HEK293 (cell line): ENCODE measurements around the gene ASB17.

ENCODE experiments used
- CTCF ChIA-PET: fragments of 350-600 bp; formaldehyde crosslinking; extraction: SDS; loops from one replicate; lab custom pipeline; 2021; ENCODE audit warnings: antibody characterized with exemption; lab: Yijun Ruan, JAX
- POLR2A ChIA-PET: fragments of 300-600 bp; formaldehyde crosslinking; extraction: SDS; loops from one replicate; lab custom pipeline; 2020; ENCODE audit warnings: antibody characterized with exemption, inconsistent platforms; lab: Yijun Ruan, JAX
- H3K27ac ChIP-seq: fragments of 200-500 bp; sonication (Bioruptor generic); 2 replicates; pipeline ENCODE4 v1.5.1; 2014; ENCODE audit warnings: low read depth, low read length, control low read depth, inconsistent platforms; ENCODE audit errors: extremely low read depth
- H3K36me3 ChIP-seq, 2 experiments: fragments of 200-500 bp in 1 of 2; sonication (Bioruptor generic) in 1 of 2; 1 replicate in 1 of 2; 2 replicates in 1 of 2; pipeline ENCODE4 v1.5.1; 2014 to 2017; ENCODE audit warnings: inconsistent platforms in 2 of 2, low read length in 2 of 2; ENCODE audit not compliant: control insufficient read depth in 2 of 2, insufficient read depth in 1 of 2
- H3K4me1 ChIP-seq: fragments of 200-500 bp; sonication (Bioruptor generic); 2 replicates; pipeline ENCODE4 v1.5.1; 2014; ENCODE audit warnings: mild to moderate bottlenecking, low read length, inconsistent platforms; ENCODE audit not compliant: control insufficient read depth, insufficient read depth
- H3K4me3 ChIP-seq: 2 replicates; pipeline ENCODE4 v1.5.1; 2011; ENCODE audit warnings: low read depth, mild to moderate bottlenecking, control low read depth, low read length, moderate library complexity
- H3K9me3 ChIP-seq: fragments of 200-500 bp; sonication (Bioruptor generic); 2 replicates; pipeline ENCODE4 v1.5.1; 2014; ENCODE audit warnings: low read depth, low read length, inconsistent platforms; ENCODE audit not compliant: control insufficient read depth, insufficient read depth
- EGR2 ChIP-seq: fragments of 450-650 bp; formaldehyde crosslinking; IDR thresholded peaks from 2 replicates; pipeline ENCODE4 v1.5.1; 2016; ENCODE audit warnings: low read depth, missing biosample characterization, missing genetic modification characterization
- ELK4 ChIP-seq: IDR thresholded peaks from 2 replicates; pipeline ENCODE4 v1.6.1; 2011; ENCODE audit warnings: mild to moderate bottlenecking, low read depth, low read length, borderline replicate concordance
- HOXD13 ChIP-seq: sonication (generic); formaldehyde crosslinking; IDR thresholded peaks from 2 replicates; pipeline ENCODE4 v1.8.0; 2022; ENCODE audit warnings: missing genetic modification reagents, borderline replicate concordance
- MEIS1 ChIP-seq: sonication (generic); formaldehyde crosslinking; IDR thresholded peaks from 2 replicates; pipeline ENCODE4 v1.8.1; 2022; ENCODE audit warnings: missing genetic modification reagents, mild to moderate bottlenecking, borderline replicate concordance
- REPIN1 ChIP-seq: fragments of 450-650 bp; formaldehyde crosslinking; IDR thresholded peaks from 2 replicates; pipeline ENCODE4 v1.5.1; 2017; ENCODE audit warnings: missing biosample characterization, missing genetic modification characterization, low read depth
- YY2 ChIP-seq: fragments of 450-650 bp; formaldehyde crosslinking; IDR thresholded peaks from 2 replicates; pipeline ENCODE4 v1.5.1; 2016; ENCODE audit warnings: missing biosample characterization, missing genetic modification characterization
- ZBTB7A ChIP-seq: fragments of 450-650 bp; formaldehyde crosslinking; IDR thresholded peaks from 2 replicates; pipeline ENCODE4 v1.5.1; 2016; ENCODE audit warnings: low read depth, missing biosample characterization, missing genetic modification characterization
- ZBTB8A ChIP-seq: fragments of 450-650 bp; formaldehyde crosslinking; IDR thresholded peaks from 2 replicates; pipeline ENCODE4 v1.5.1; 2016; ENCODE audit warnings: missing biosample characterization, missing genetic modification characterization
- ZEB2 ChIP-seq: fragments of 450-650 bp; formaldehyde crosslinking; IDR thresholded peaks from 2 replicates; pipeline ENCODE4 v1.5.1; 2016; ENCODE audit warnings: missing biosample characterization, missing genetic modification characterization
- ZFHX2 ChIP-seq: fragments of 450-650 bp; formaldehyde crosslinking; conservative IDR thresholded peaks from 2 replicates; pipeline ENCODE4 v1.5.1; 2016; ENCODE audit warnings: missing biosample characterization, missing genetic modification characterization
- ZFP3 ChIP-seq: fragments of 450-650 bp; formaldehyde crosslinking; IDR thresholded peaks from 2 replicates; pipeline ENCODE4 v1.5.1; 2016; ENCODE audit warnings: low read depth, missing biosample characterization, missing genetic modification characterization
- ZNF155 ChIP-seq: fragments of 450-650 bp; formaldehyde crosslinking; IDR thresholded peaks from 2 replicates; pipeline ENCODE4 v1.5.1; 2016; ENCODE audit warnings: missing biosample characterization, missing genetic modification characterization
- ZNF157 ChIP-seq: fragments of 450-650 bp; formaldehyde crosslinking; IDR thresholded peaks from 2 replicates; pipeline ENCODE4 v1.5.1; 2016; ENCODE audit warnings: missing biosample characterization, missing genetic modification characterization
- ZNF169 ChIP-seq: fragments of 450-650 bp; formaldehyde crosslinking; IDR thresholded peaks from 2 replicates; pipeline ENCODE4 v1.5.1; 2016; ENCODE audit warnings: missing biosample characterization, missing genetic modification characterization
- ZNF19 ChIP-seq: fragments of 450-650 bp; formaldehyde crosslinking; IDR thresholded peaks from 2 replicates; pipeline ENCODE4; 2016; ENCODE audit warnings: missing biosample characterization, missing genetic modification characterization, low read depth
- ZNF335 ChIP-seq: fragments of 450-650 bp; formaldehyde crosslinking; conservative IDR thresholded peaks from 2 replicates; pipeline ENCODE4 v1.5.1; 2016; ENCODE audit warnings: missing biosample characterization, missing genetic modification characterization
- ZNF510 ChIP-seq: fragments of 450-650 bp; formaldehyde crosslinking; IDR thresholded peaks from 2 replicates; pipeline ENCODE4 v1.5.1; 2018; ENCODE audit warnings: mild to moderate bottlenecking, missing genetic modification characterization, missing biosample characterization; ENCODE audit not compliant: insufficient replicate concordance
- ZNF670 ChIP-seq: fragments of 450-650 bp; formaldehyde crosslinking; IDR thresholded peaks from 2 replicates; pipeline ENCODE4 v1.5.1; 2016; ENCODE audit warnings: missing biosample characterization, missing genetic modification characterization, low read depth
- ZNF677 ChIP-seq: fragments of 450-650 bp; IDR thresholded peaks from 2 replicates; pipeline ENCODE4 v1.5.0; 2018; ENCODE audit warnings: missing biosample characterization, mild to moderate bottlenecking, missing genetic modification characterization, moderate library complexity
- ZNF692 ChIP-seq: fragments of 450-650 bp; formaldehyde crosslinking; IDR thresholded peaks from 2 replicates; pipeline ENCODE4 v1.5.1; 2016; ENCODE audit warnings: missing biosample characterization, missing genetic modification characterization
- ZNF704 ChIP-seq: fragments of 450-650 bp; formaldehyde crosslinking; IDR thresholded peaks from 2 replicates; pipeline ENCODE4 v1.5.1; 2016; ENCODE audit warnings: missing biosample characterization, missing genetic modification characterization
- TF ChIP-seq, protein P1 (sequence below): fragments of 450-650 bp; formaldehyde crosslinking; IDR thresholded peaks from 2 replicates; pipeline ENCODE4 v1.5.1; 2016; ENCODE audit warnings: missing biosample characterization, missing genetic modification characterization, borderline replicate concordance
- TF ChIP-seq, protein P2 (sequence below): fragments of 450-650 bp; formaldehyde crosslinking; IDR thresholded peaks from 2 replicates; pipeline ENCODE4 v1.5.1; 2016; ENCODE audit warnings: missing biosample characterization, missing genetic modification characterization
- TF ChIP-seq, protein P3 (sequence below): fragments of 450-650 bp; formaldehyde crosslinking; IDR thresholded peaks from 2 replicates; pipeline ENCODE4 v1.5.1; 2016; ENCODE audit warnings: missing biosample characterization, missing genetic modification characterization
- TF ChIP-seq, protein P4 (sequence below): fragments of 450-650 bp; formaldehyde crosslinking; IDR thresholded peaks from 2 replicates; pipeline ENCODE4 v1.5.1; 2016; ENCODE audit warnings: missing biosample characterization, missing genetic modification characterization

The ASB17 gene

GRCh38 chr1:75952016-75952415, 19.8 kb upstream of the ASB17 start (continued):
- TF ChIP-seq, protein P1, sequence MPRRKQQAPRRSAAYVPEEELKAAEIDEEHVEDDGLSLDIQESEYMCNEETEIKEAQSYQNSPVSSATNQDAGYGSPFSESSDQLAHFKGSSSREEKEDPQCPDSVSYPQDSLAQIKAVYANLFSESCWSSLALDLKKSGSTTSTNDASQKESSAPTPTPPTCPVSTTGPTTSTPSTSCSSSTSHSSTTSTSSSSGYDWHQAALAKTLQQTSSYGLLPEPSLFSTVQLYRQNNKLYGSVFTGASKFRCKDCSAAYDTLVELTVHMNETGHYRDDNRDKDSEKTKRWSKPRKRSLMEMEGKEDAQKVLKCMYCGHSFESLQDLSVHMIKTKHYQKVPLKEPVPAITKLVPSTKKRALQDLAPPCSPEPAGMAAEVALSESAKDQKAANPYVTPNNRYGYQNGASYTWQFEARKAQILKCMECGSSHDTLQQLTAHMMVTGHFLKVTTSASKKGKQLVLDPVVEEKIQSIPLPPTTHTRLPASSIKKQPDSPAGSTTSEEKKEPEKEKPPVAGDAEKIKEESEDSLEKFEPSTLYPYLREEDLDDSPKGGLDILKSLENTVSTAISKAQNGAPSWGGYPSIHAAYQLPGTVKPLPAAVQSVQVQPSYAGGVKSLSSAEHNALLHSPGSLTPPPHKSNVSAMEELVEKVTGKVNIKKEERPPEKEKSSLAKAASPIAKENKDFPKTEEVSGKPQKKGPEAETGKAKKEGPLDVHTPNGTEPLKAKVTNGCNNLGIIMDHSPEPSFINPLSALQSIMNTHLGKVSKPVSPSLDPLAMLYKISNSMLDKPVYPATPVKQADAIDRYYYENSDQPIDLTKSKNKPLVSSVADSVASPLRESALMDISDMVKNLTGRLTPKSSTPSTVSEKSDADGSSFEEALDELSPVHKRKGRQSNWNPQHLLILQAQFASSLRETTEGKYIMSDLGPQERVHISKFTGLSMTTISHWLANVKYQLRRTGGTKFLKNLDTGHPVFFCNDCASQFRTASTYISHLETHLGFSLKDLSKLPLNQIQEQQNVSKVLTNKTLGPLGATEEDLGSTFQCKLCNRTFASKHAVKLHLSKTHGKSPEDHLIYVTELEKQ (tag by site-specific recombination): no peak
- TF ChIP-seq, protein P2, sequence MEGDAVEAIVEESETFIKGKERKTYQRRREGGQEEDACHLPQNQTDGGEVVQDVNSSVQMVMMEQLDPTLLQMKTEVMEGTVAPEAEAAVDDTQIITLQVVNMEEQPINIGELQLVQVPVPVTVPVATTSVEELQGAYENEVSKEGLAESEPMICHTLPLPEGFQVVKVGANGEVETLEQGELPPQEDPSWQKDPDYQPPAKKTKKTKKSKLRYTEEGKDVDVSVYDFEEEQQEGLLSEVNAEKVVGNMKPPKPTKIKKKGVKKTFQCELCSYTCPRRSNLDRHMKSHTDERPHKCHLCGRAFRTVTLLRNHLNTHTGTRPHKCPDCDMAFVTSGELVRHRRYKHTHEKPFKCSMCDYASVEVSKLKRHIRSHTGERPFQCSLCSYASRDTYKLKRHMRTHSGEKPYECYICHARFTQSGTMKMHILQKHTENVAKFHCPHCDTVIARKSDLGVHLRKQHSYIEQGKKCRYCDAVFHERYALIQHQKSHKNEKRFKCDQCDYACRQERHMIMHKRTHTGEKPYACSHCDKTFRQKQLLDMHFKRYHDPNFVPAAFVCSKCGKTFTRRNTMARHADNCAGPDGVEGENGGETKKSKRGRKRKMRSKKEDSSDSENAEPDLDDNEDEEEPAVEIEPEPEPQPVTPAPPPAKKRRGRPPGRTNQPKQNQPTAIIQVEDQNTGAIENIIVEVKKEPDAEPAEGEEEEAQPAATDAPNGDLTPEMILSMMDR (tag by site-specific recombination): no peak
- TF ChIP-seq MEIS1: no peak
- TF ChIP-seq ZEB2 (tag by site-specific recombination): no peak
- no peak for TF ChIP-seq ZNF335
- no peak for TF ChIP-seq ZNF155
- TF ChIP-seq, protein P3, sequence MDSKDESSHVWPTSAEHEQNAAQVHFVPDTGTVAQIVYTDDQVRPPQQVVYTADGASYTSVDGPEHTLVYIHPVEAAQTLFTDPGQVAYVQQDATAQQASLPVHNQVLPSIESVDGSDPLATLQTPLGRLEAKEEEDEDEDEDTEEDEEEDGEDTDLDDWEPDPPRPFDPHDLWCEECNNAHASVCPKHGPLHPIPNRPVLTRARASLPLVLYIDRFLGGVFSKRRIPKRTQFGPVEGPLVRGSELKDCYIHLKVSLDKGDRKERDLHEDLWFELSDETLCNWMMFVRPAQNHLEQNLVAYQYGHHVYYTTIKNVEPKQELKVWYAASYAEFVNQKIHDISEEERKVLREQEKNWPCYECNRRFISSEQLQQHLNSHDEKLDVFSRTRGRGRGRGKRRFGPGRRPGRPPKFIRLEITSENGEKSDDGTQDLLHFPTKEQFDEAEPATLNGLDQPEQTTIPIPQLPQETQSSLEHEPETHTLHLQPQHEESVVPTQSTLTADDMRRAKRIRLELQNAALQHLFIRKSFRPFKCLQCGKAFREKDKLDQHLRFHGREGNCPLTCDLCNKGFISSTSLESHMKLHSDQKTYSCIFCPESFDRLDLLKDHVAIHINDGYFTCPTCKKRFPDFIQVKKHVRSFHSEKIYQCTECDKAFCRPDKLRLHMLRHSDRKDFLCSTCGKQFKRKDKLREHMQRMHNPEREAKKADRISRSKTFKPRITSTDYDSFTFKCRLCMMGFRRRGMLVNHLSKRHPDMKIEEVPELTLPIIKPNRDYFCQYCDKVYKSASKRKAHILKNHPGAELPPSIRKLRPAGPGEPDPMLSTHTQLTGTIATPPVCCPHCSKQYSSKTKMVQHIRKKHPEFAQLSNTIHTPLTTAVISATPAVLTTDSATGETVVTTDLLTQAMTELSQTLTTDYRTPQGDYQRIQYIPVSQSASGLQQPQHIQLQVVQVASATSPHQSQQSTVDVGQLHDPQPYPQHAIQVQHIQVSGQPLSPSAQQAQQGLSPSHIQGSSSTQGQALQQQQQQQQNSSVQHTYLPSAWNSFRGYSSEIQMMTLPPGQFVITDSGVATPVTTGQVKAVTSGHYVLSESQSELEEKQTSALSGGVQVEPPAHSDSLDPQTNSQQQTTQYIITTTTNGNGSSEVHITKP (tag by site-specific recombination): no peak
- no peak for TF ChIP-seq ZNF692 (tag by site-specific recombination)
- no peak for TF ChIP-seq ZBTB8A
- TF ChIP-seq ZNF169: no peak
- TF ChIP-seq, all 188 proteins: peak for 0

DNA sequence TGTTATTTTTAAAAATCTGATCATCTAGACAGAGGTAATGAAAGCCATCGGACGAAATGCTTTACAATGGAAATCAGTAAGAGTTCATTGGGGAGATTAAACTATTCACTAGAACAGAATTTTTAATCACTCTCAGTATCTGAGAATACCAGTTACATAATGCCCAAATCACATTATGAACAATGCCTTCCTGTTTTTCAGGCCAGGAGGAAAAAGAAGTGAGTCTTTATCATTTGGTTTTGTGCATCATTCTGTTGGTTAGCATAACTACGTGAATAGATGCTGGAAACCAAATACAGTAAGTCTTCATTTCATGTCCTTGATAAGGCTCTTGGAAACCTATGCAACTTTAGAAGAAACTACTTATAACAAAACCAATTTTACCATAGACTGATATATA, 18.0 kb upstream of the ASB17 start:
- POLR2A ChIA-PET: no interaction called here
- CTCF ChIA-PET: no interaction called here
- no peak overlapping the region for H3K27ac ChIP-seq
- TF ChIP-seq ZNF157 (tag by site-specific recombination): no peak
- no peak for TF ChIP-seq YY2
- TF ChIP-seq REPIN1 (tag by site-specific recombination): no peak
- TF ChIP-seq ZNF670: no peak
- TF ChIP-seq ZFHX2 (tag by site-specific recombination): no peak
- no peak for TF ChIP-seq HOXD13 (CRISPR knock-in tag)
- TF ChIP-seq ZNF677 (tag by site-specific recombination): no peak
- TF ChIP-seq, protein P4, sequence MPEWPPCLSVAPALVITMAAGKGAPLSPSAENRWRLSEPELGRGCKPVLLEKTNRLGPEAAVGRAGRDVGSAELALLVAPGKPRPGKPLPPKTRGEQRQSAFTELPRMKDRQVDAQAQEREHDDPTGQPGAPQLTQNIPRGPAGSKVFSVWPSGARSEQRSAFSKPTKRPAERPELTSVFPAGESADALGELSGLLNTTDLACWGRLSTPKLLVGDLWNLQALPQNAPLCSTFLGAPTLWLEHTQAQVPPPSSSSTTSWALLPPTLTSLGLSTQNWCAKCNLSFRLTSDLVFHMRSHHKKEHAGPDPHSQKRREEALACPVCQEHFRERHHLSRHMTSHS (tag by site-specific recombination): no peak
- no peak for TF ChIP-seq ZBTB7A (tag by site-specific recombination)
- TF ChIP-seq ZNF19 (tag by site-specific recombination): no peak
- no peak for TF ChIP-seq ZFP3 (tag by site-specific recombination)
- TF ChIP-seq ZNF510: no peak
- no peak for TF ChIP-seq ZNF704
- no peak for TF ChIP-seq EGR2 (tag by site-specific recombination)
- no peak for TF ChIP-seq ELK4

More for the DNA sequence above, 18.0 kb upstream of the ASB17 start:
- Histone ChIP-seq H3K4me3 (no peak overlapping the region), H3K36me3 (no peaks in the 10 kb centered on the region), H3K4me1 (no peaks in the 10 kb centered on the region), H3K9me3 (no peaks in the 10 kb centered on the region)
